Liver (tissue), 9 donors: ENCODE data around the gene FZR1. TPM values are rescaled to one million over a fixed set of nuclear protein-coding genes. Genes with fewer than 3 reads are reported as not detected.

Source experiments
- DNase-seq: peaks from one replicate; pipeline ENCODE4 v3.0.0-alpha.2; 2017; ENCODE audit warnings: low spot score
- H3K27ac ChIP-seq, 2 donors: one replicate each; pipeline ENCODE4 v1.7.0; 2013; ENCODE audit warnings: inconsistent platforms in 2 of 2, low read length in 2 of 2, control low read depth in 1 of 2, low read depth in 1 of 2, mild to moderate bottlenecking in 1 of 2
- H3K27me3 ChIP-seq, 4 donors: one replicate each; pipeline versions ENCODE4 v1.6.1 to v1.7.0; 2013; ENCODE audit warnings: low read length in 3 of 4, inconsistent platforms in 1 of 4, mild to moderate bottlenecking in 1 of 4, moderate library complexity in 1 of 4; ENCODE audit not compliant: control insufficient read depth in 4 of 4, insufficient read depth in 4 of 4
- H3K36me3 ChIP-seq, 4 donors: one replicate each; pipeline versions ENCODE4 v1.6.1 to v1.7.0; 2013; ENCODE audit warnings: low read length in 3 of 4, mild to moderate bottlenecking in 3 of 4, low read depth in 1 of 4, moderate library complexity in 1 of 4; ENCODE audit not compliant: control insufficient read depth in 4 of 4, insufficient read depth in 3 of 4
- H3K4me1 ChIP-seq, 4 donors: one replicate each; pipeline versions ENCODE4 v1.6.1 to v1.7.0; 2013; ENCODE audit warnings: low read length in 3 of 4, mild to moderate bottlenecking in 3 of 4, moderate library complexity in 1 of 4; ENCODE audit not compliant: control insufficient read depth in 4 of 4, insufficient read depth in 4 of 4
- H3K4me3 ChIP-seq, 3 donors: one replicate each; pipeline versions ENCODE4 v1.6.1 to v1.7.0; 2013; ENCODE audit warnings: low read length in 3 of 3, control low read depth in 1 of 3, low read depth in 1 of 3, mild to moderate bottlenecking in 1 of 3
- H3K9ac ChIP-seq, 2 donors: one replicate each; pipeline ENCODE4 v1.7.0; 2013; ENCODE audit warnings: low read length in 2 of 2, mild to moderate bottlenecking in 2 of 2, moderate library complexity in 2 of 2, control low read depth in 1 of 2, low read depth in 1 of 2
- H3K9me3 ChIP-seq, 4 donors: one replicate each; pipeline versions ENCODE4 v1.6.1 to v1.7.0; 2013; ENCODE audit warnings: low read length in 3 of 4; ENCODE audit not compliant: control insufficient read depth in 4 of 4
- EGR1 ChIP-seq, 2 donors: IDR thresholded peaks; 2 replicates each; pipeline ENCODE4 v1.6.1; 2016 to 2018; ENCODE audit warnings: antibody characterized with exemption in 2 of 2, low read depth in 2 of 2
- FOXA1 ChIP-seq: IDR thresholded peaks from 2 replicates; pipeline ENCODE4 v1.6.1; 2016; ENCODE audit warnings: antibody characterized with exemption
- FOXA2 ChIP-seq: IDR thresholded peaks from 2 replicates; pipeline ENCODE4 v1.6.1; 2016; ENCODE audit warnings: antibody characterized with exemption
- GABPA ChIP-seq, 2 donors: IDR thresholded peaks in 1 of 2; conservative IDR thresholded peaks in 1 of 2; 2 replicates each; pipeline ENCODE4 v1.6.1; 2016; ENCODE audit warnings: antibody characterized with exemption in 2 of 2, mild to moderate bottlenecking in 1 of 2, moderate library complexity in 1 of 2
- HNF4A ChIP-seq, 2 donors: conservative IDR thresholded peaks; 2 replicates each; pipeline ENCODE4 v1.6.1; 2016; ENCODE audit warnings: antibody characterized with exemption in 2 of 2, mild to moderate bottlenecking in 2 of 2
- HNF4G ChIP-seq: IDR thresholded peaks from 2 replicates; pipeline ENCODE4 v1.6.1; 2016; ENCODE audit warnings: antibody characterized with exemption
- NR2F2 ChIP-seq: IDR thresholded peaks from 2 replicates; pipeline ENCODE4 v1.6.1; 2016; ENCODE audit warnings: antibody characterized with exemption
- RAD21 ChIP-seq, 2 donors: IDR thresholded peaks; 2 replicates each; pipeline ENCODE4 v1.6.1; 2016; ENCODE audit warnings: antibody characterized with exemption in 2 of 2, mild to moderate bottlenecking in 2 of 2
- RXRA ChIP-seq, 2 donors: IDR thresholded peaks; 2 replicates each; pipeline ENCODE4 v1.6.1; 2017 to 2018; ENCODE audit warnings: antibody characterized with exemption in 2 of 2, mild to moderate bottlenecking in 1 of 2
- SP1 ChIP-seq: IDR thresholded peaks from 2 replicates; pipeline ENCODE4 v1.6.1; 2018; ENCODE audit warnings: antibody characterized with exemption, mild to moderate bottlenecking
- TAF1 ChIP-seq: conservative IDR thresholded peaks from 2 replicates; pipeline ENCODE4 v1.6.1; 2016; ENCODE audit warnings: antibody characterized with exemption, mild to moderate bottlenecking
- YY1 ChIP-seq: IDR thresholded peaks from 2 replicates; pipeline ENCODE4 v1.6.1; 2016; ENCODE audit warnings: antibody characterized with exemption, mild to moderate bottlenecking
- WGBS: extraction: QIAGEN DNeasy Blood & Tissue Kit; methylation state at CpG from one replicate; pipeline ENCODE4 v1.1.7; 2013; 5-methylcytosine and 5-hydroxymethylcytosine counted together
- polyA plus RNA-seq, 2 donors: library from polyadenylated mRNA; stranded (reverse) in 1 of 2; unstranded in 1 of 2; fragments of 200-250 nt in 1 of 2; fragments of >200 nt in 1 of 2; fragmentation: Nextera tagmentation in 1 of 2; extraction: Ambion mirVana in 1 of 2; gene quantifications; one replicate each; pipeline versions ENCODE4 v1.2.1 to v1.2.3, GENCODE V29; 2013 to 2015
- total RNA-seq, 2 donors: library from RNA; depleted of rRNA; stranded (reverse); fragments of >200 nt; gene quantifications; one replicate each; pipeline ENCODE4 v1.2.3, GENCODE V29; 2014
- TF ChIP-seq, protein P1 (sequence below): fragments of 150-350 bp; IDR thresholded peaks from 2 replicates; pipeline ENCODE4 v1.5.1; 2017; ENCODE audit warnings: improper control_type of control experiment, low read depth, low read length; ENCODE audit not compliant: missing input control
- TF ChIP-seq, protein P2 (sequence below): IDR thresholded peaks from 2 replicates; pipeline ENCODE4 v1.6.1; 2016; ENCODE audit warnings: antibody characterized with exemption
- TF ChIP-seq, protein P3 (sequence below): IDR thresholded peaks from 2 replicates; pipeline ENCODE4 v1.6.1; 2016; ENCODE audit warnings: antibody characterized with exemption
- TF ChIP-seq, protein P4 (sequence below): IDR thresholded peaks from 2 replicates; pipeline ENCODE4 v1.6.1; 2016; ENCODE audit warnings: antibody characterized with exemption
- TF ChIP-seq, protein P5 (sequence below): IDR thresholded peaks from 2 replicates; pipeline ENCODE4 v1.6.1; 2016; ENCODE audit warnings: antibody characterized with exemption, mild to moderate bottlenecking
- donor health status: healthy.
- donor health status: healthy.
- donor health status: healthy.
- donor health status: healthy.
- donor health status: healthy.

Gene FZR1
- total and polyA plus RNA-seq, 4 donors: 17.0 to 27.3 (median 20.3) TPM

DNA sequence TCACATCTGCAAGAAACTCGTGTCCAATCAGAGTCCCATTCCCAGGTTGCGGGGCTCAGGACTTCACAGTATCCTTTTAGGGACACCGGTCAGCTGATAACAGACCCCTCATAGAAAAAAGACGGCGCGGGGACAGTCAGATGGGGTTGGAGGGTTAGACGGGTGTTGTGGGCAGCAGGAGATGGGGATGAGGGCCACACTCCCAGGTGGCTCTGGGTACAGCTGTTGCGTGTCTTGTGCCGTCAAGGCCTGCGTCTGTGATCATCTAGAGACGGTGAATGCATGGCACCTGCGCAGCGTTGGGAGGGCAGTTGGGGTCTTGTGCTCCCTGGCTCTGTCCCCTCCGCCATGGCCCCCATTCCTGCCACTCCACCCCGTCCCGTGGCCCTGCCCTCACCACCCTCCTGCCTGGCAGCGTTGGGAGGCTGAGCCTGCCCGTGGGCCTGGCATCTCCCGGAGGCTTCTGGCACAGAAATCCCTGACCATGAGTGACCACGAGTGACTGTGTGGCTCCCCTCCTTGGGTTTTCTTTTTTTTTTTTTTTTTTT lies 18.9 kb downstream of the FZR1 start (continued):
- TF ChIP-seq, protein P1, sequence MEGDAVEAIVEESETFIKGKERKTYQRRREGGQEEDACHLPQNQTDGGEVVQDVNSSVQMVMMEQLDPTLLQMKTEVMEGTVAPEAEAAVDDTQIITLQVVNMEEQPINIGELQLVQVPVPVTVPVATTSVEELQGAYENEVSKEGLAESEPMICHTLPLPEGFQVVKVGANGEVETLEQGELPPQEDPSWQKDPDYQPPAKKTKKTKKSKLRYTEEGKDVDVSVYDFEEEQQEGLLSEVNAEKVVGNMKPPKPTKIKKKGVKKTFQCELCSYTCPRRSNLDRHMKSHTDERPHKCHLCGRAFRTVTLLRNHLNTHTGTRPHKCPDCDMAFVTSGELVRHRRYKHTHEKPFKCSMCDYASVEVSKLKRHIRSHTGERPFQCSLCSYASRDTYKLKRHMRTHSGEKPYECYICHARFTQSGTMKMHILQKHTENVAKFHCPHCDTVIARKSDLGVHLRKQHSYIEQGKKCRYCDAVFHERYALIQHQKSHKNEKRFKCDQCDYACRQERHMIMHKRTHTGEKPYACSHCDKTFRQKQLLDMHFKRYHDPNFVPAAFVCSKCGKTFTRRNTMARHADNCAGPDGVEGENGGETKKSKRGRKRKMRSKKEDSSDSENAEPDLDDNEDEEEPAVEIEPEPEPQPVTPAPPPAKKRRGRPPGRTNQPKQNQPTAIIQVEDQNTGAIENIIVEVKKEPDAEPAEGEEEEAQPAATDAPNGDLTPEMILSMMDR: no peak
- TF ChIP-seq RXRA (IDR thresholded peaks at IDR 0.05) (no peak), YY1 (no peak), HNF4A (conservative IDR thresholded peaks at IDR 0.05) (no peak), TAF1 (no peak), SP1 (no peak), FOXA1 (no peak), EGR1 (IDR thresholded peaks at IDR 0.05; ENCODE audit: low read depth in 2 of 2) (no peak)
- TF ChIP-seq, protein P2, sequence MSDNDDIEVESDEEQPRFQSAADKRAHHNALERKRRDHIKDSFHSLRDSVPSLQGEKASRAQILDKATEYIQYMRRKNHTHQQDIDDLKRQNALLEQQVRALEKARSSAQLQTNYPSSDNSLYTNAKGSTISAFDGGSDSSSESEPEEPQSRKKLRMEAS: no peak

DNA sequence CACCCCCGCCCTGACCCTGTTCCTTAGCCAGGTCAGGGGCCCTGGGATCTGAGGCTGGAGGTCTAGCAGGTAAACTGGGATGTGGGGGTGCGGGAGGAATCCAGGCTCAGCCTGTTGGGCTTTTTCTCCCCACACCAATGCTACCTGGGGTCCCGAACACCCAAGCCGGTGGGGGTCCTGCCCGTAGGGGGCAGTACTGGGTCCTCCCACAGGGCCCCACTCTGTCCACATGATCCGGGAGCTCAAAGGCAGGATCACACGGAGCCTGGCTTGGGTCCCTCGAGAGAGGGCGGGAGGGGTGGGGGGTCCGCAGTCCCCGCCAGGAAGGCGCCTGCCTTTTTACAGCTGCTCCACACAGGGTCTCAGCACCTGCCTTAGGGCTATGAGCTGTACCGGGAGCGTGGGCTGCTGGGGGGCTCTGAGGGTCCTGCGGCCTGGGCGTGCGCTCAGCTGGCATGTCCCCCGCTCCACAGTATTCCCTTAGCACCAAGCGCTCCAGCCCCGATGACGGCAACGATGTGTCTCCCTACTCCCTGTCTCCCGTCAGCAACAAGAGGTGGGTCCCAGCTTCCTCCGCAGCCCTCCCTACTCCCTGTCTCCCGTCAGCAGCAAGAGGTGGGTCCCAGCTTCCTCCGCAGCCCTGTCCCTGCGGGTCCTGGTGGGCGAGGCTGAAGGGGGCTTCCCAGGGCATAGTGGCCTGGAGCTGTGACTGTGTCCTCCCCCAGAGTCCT lies 20.6 kb downstream of the FZR1 start:
- 96% methylated on average over 28 of the region's 28 CpGs for WGBS
- Histone ChIP-seq H3K27ac (no peak overlapping the region), H3K27me3 (no peaks in the 10 kb centered on the region), H3K9ac (no peak overlapping the region), H3K4me3 (no peak overlapping the region), H3K36me3 (peaks cover 14 to 48% (median 22%) of the 10 kb centered on the region in 4 donors), H3K9me3 (no peaks in the 10 kb centered on the region), H3K4me1 (peaks cover 0 to 12% (median 8%) of the 10 kb centered on the region in 4 donors)
- DNase-seq: no peak
- TF ChIP-seq HNF4A (conservative IDR thresholded peaks at IDR 0.05): no peak
- no peak for TF ChIP-seq SP1
- TF ChIP-seq, protein P3, sequence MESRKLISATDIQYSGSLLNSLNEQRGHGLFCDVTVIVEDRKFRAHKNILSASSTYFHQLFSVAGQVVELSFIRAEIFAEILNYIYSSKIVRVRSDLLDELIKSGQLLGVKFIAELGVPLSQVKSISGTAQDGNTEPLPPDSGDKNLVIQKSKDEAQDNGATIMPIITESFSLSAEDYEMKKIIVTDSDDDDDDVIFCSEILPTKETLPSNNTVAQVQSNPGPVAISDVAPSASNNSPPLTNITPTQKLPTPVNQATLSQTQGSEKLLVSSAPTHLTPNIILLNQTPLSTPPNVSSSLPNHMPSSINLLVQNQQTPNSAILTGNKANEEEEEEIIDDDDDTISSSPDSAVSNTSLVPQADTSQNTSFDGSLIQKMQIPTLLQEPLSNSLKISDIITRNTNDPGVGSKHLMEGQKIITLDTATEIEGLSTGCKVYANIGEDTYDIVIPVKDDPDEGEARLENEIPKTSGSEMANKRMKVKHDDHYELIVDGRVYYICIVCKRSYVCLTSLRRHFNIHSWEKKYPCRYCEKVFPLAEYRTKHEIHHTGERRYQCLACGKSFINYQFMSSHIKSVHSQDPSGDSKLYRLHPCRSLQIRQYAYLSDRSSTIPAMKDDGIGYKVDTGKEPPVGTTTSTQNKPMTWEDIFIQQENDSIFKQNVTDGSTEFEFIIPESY: no peak
- TF ChIP-seq FOXA1: no peak
- TF ChIP-seq GABPA (IDR thresholded peaks at IDR 0.05 in 1 of 2, conservative IDR thresholded peaks at IDR 0.05 in 1 of 2): no peak
- no peak for TF ChIP-seq EGR1 (IDR thresholded peaks at IDR 0.05; ENCODE audit: low read depth in 2 of 2)
- no peak for TF ChIP-seq YY1
- TF ChIP-seq RXRA (IDR thresholded peaks at IDR 0.05): no peak
- TF ChIP-seq, protein P4, sequence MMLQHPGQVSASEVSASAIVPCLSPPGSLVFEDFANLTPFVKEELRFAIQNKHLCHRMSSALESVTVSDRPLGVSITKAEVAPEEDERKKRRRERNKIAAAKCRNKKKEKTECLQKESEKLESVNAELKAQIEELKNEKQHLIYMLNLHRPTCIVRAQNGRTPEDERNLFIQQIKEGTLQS: no peak
- no peak for TF ChIP-seq NR2F2
- no peak for TF ChIP-seq FOXA2

DNA sequence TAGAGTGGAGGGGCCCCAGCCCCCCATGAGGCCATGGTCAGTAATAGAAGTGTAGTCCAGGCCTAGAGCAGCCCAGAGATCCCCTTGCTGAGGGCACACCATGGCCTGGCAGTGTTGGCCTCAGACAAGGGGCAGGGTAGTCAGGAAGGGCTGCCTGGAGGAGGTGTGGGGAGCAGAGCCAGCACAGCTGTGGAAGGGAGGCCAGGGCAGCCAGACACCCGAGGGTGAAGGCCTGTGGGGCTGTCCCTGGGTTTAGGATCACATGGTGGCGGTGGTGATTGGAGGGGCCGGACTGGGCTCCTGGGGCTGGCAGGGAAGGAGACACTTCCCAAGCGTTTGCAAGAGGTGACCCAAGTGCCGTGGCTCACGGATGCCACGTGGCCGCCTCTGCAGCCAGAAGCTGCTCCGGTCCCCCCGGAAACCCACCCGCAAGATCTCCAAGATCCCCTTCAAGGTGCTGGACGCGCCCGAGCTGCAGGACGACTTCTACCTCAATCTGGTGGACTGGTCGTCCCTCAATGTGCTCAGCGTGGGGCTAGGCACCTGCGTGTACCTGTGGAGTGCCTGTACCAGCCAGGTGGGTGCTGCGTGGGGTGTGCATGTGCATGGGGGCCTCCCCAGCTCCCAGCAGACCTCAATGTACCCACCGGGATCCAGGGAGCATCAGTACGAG lies 21.3 kb downstream of the FZR1 start:
- WGBS: 96% methylated on average over 21 of the region's 21 CpGs
- peaks cover 16 to 55% (median 26%) of the 10 kb centered on the region in 4 donors for H3K36me3 ChIP-seq
- no peak for TF ChIP-seq RAD21 (IDR thresholded peaks at IDR 0.05)
- no peak for TF ChIP-seq FOXA1
- no peak for TF ChIP-seq HNF4G
- TF ChIP-seq, protein P4: no peak
- TF ChIP-seq, protein P5, sequence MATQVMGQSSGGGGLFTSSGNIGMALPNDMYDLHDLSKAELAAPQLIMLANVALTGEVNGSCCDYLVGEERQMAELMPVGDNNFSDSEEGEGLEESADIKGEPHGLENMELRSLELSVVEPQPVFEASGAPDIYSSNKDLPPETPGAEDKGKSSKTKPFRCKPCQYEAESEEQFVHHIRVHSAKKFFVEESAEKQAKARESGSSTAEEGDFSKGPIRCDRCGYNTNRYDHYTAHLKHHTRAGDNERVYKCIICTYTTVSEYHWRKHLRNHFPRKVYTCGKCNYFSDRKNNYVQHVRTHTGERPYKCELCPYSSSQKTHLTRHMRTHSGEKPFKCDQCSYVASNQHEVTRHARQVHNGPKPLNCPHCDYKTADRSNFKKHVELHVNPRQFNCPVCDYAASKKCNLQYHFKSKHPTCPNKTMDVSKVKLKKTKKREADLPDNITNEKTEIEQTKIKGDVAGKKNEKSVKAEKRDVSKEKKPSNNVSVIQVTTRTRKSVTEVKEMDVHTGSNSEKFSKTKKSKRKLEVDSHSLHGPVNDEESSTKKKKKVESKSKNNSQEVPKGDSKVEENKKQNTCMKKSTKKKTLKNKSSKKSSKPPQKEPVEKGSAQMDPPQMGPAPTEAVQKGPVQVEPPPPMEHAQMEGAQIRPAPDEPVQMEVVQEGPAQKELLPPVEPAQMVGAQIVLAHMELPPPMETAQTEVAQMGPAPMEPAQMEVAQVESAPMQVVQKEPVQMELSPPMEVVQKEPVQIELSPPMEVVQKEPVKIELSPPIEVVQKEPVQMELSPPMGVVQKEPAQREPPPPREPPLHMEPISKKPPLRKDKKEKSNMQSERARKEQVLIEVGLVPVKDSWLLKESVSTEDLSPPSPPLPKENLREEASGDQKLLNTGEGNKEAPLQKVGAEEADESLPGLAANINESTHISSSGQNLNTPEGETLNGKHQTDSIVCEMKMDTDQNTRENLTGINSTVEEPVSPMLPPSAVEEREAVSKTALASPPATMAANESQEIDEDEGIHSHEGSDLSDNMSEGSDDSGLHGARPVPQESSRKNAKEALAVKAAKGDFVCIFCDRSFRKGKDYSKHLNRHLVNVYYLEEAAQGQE: no peak
- no peak for TF ChIP-seq YY1
- TF ChIP-seq FOXA2: no peak
- no peak for TF ChIP-seq RXRA (IDR thresholded peaks at IDR 0.05)
- no peak for TF ChIP-seq TAF1
- no peak overlapping the region for H3K27ac ChIP-seq
- no peak overlapping the region for H3K9ac ChIP-seq
- H3K9me3 ChIP-seq: no peaks in the 10 kb centered on the region
- H3K27me3 ChIP-seq: no peaks in the 10 kb centered on the region
- DNase-seq: no peak
- no peak overlapping the region for H3K4me3 ChIP-seq
- H3K4me1 ChIP-seq: peaks cover 0 to 12% (median 8%) of the 10 kb centered on the region in 4 donors
